ENCODE results near the gene FCRL5.

The FCRL5 gene

DNA sequence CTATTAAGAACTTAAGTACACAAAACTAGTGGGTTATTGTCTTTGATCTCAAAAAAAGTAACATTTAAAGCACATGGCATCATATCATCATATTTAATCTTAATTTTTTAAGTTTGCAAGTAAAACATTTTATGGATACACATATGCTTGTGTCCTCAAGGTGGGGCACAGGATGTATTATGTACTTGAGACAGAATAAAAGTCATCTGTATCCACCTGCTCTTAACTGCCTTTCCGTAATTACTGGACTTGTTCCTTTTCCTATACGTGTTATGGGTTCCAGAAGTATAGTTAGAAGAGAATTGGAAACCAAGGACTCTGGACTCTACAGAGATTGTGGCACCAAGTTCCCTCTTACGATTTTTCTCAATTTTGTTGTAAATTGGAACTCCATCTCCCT is 79.4 kb downstream of the FCRL5 start:
- Histone ChIP-seq H3K9me3 (ENCODE audit: control insufficient read depth, low read length) (no peaks in the 10 kb centered on the region), H3K79me2 (no peaks in the 10 kb centered on the region), H3K4me3 (ENCODE audit: low read depth, low read length) (no peak overlapping the region), H3K27ac (no peak overlapping the region), H3K27me3 (ENCODE audit: control insufficient read depth, insufficient read depth, low read length) (no peaks in the 10 kb centered on the region), H3K9ac (no peak overlapping the region), H3K4me1 (no peaks in the 10 kb centered on the region), H3K4me2 (ENCODE audit: low read length) (no peak overlapping the region), H2AFZ (no peak overlapping the region), H3K36me3 (ENCODE audit: control insufficient read depth, insufficient read depth, low read length) (no peaks in the 10 kb centered on the region)
- TF ChIP-seq, protein P1, sequence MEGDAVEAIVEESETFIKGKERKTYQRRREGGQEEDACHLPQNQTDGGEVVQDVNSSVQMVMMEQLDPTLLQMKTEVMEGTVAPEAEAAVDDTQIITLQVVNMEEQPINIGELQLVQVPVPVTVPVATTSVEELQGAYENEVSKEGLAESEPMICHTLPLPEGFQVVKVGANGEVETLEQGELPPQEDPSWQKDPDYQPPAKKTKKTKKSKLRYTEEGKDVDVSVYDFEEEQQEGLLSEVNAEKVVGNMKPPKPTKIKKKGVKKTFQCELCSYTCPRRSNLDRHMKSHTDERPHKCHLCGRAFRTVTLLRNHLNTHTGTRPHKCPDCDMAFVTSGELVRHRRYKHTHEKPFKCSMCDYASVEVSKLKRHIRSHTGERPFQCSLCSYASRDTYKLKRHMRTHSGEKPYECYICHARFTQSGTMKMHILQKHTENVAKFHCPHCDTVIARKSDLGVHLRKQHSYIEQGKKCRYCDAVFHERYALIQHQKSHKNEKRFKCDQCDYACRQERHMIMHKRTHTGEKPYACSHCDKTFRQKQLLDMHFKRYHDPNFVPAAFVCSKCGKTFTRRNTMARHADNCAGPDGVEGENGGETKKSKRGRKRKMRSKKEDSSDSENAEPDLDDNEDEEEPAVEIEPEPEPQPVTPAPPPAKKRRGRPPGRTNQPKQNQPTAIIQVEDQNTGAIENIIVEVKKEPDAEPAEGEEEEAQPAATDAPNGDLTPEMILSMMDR (IDR thresholded peaks at IDR 0.05) = no peak

DNA sequence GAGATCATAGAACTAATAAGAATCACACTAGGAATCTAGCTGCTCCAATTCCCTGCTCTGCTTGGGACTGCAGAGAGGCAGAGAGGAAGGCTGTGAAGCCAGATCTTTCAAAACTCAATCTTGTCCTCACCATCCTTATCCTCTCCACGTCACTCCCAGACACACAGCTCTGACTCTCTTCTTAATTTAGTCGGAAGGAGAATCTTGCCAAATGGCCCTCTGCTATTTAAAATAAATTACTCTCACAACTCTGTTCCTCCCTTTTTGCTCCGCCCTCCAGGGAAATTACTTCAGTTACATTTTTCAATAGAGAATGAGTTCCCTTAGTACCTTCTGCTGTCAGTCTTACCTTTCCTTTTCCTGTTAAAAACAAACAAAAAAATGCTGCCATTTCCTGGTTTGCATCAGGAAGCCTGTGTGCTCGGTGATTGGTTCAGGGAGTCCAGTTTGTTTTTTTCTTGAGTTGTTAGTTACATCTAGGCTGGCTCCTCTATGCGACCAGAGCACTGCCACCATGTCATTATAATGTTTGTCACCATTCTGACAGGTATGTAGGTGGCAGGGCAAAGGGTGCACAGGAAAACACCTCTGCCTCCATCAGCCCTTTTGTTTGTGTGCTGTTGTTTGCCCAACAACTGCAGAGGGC is 80.1 kb downstream of the FCRL5 start:
- TF ChIP-seq, protein P1 (IDR thresholded peaks at IDR 0.05) = no peak
- no peaks in the 10 kb centered on the region for H3K79me2 ChIP-seq
- H3K4me3 ChIP-seq (ENCODE audit: low read depth, low read length) = no peak overlapping the region
- no peak overlapping the region for H2AFZ ChIP-seq
- no peak overlapping the region for H3K27ac ChIP-seq
- no peaks in the 10 kb centered on the region for H3K9me3 ChIP-seq (ENCODE audit: control insufficient read depth, low read length)
- H3K27me3 ChIP-seq (ENCODE audit: control insufficient read depth, insufficient read depth, low read length) = no peaks in the 10 kb centered on the region
- H3K36me3 ChIP-seq (ENCODE audit: control insufficient read depth, insufficient read depth, low read length) = no peaks in the 10 kb centered on the region
- no peak overlapping the region for H3K4me2 ChIP-seq (ENCODE audit: low read length)
- no peak overlapping the region for H3K9ac ChIP-seq
- H3K4me1 ChIP-seq = no peaks in the 10 kb centered on the region

DNA sequence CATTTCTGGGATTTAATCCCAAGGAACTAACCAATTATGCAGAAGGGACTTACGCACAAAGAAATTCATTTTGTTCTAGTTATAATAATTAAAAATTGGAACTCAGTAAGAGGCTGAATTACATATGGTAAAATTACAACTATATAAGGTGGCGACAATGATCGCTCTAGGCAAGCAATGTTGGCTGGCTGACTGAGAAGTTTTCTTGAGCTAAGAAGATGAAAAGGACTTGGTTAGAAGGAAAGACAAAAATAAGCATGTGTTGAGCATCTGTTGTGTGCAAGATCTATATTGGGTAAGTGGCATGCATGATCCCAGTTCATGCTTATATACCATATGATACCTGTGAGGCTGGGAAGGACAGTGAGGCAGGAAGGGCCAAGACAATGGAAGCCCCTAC is 80.8 kb downstream of the FCRL5 start:
- no peak overlapping the region for H3K27ac ChIP-seq
- H3K79me2 ChIP-seq = no peaks in the 10 kb centered on the region
- no peaks in the 10 kb centered on the region for H3K27me3 ChIP-seq (ENCODE audit: control insufficient read depth, insufficient read depth, low read length)
- no peaks in the 10 kb centered on the region for H3K4me1 ChIP-seq
- no peak overlapping the region for H3K9ac ChIP-seq
- no peaks in the 10 kb centered on the region for H3K36me3 ChIP-seq (ENCODE audit: control insufficient read depth, insufficient read depth, low read length)
- no peak overlapping the region for H2AFZ ChIP-seq
- H3K4me3 ChIP-seq (ENCODE audit: low read depth, low read length) = no peak overlapping the region
- TF ChIP-seq, protein P1 (IDR thresholded peaks at IDR 0.05) = no peak
- no peaks in the 10 kb centered on the region for H3K9me3 ChIP-seq (ENCODE audit: control insufficient read depth, low read length)
- H3K4me2 ChIP-seq (ENCODE audit: low read length) = no peak overlapping the region

DNA sequence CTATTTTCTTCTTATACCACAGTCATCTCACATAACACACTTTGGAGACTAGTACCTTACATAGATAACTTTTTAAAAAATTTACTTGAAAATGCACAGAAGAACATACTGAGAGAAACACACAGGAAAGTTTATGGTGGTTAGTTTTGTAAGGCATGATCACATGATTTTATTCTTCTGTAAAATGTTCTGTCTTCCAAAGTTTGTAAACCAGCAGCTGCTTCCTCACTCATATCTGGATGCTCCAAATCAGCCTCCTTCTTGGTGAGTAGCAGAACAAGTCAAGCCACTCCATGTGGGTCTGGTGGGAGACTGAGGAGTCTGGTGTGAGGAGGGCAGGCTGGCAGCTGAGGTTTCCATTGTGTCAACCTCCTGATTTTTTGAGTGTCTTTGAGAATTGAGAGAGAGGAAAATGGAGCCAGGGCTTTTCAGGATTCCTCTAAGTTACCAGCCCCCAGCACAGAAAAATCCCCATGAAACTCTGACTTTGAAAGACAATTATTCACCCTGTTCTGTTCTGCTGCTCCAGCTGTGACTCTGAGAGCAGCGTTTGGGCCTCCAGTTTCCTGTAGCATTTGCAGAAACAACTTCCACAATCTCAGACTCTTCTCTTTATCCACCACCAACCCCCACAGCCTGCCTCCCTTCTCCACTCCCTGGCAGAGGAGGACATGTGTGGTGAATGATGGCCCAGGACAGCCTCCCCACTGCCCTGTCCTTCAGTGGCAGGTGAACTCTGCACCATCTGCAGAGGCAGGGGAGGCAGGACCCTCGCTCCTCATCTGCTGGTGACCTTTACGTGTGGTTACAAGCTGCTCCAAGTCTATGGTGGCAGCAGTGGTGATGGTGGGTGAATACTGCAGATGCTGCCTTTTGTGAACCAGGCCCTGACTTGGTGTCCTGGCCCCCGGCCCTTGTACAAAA is 82.3 kb downstream of the FCRL5 start:
- Histone ChIP-seq H2AFZ (no peak overlapping the region), H3K79me2 (no peaks in the 10 kb centered on the region), H3K36me3 (ENCODE audit: control insufficient read depth, insufficient read depth, low read length) (no peaks in the 10 kb centered on the region), H3K4me3 (ENCODE audit: low read depth, low read length) (no peak overlapping the region), H3K9me3 (ENCODE audit: control insufficient read depth, low read length) (no peaks in the 10 kb centered on the region), H3K27me3 (ENCODE audit: control insufficient read depth, insufficient read depth, low read length) (no peaks in the 10 kb centered on the region), H3K9ac (no peak overlapping the region), H3K4me2 (ENCODE audit: low read length) (no peak overlapping the region), H3K27ac (no peak overlapping the region), H3K4me1 (no peaks in the 10 kb centered on the region)
- TF ChIP-seq, protein P1 (IDR thresholded peaks at IDR 0.05) = no peak

All from parathyroid adenoma (tissue), 2 donors.